HCT116 (cell line): Measurements from ENCODE around the gene PIEZO2.

Experiments used
- POLR2AphosphoS5 ChIP-seq: IDR thresholded peaks from 2 replicates; pipeline ENCODE4 v1.6.1; 2011; ENCODE audit warnings: mild to moderate bottlenecking, low read depth, low read length, moderate library complexity
- RAD21 ChIP-seq: IDR thresholded peaks from 2 replicates; pipeline ENCODE4 v1.6.1; 2012; ENCODE audit warnings: low read depth, mild to moderate bottlenecking
- TCF7L2 ChIP-seq: IDR thresholded peaks from 2 replicates; pipeline ENCODE4 v1.7.0; 2011; ENCODE audit warnings: borderline replicate concordance, inconsistent platforms; ENCODE audit not compliant: insufficient read depth, insufficient read length; ENCODE audit errors: extremely low read depth

GRCh38 chr18:11047817-11048216 lies 101.6 kb downstream of the PIEZO2 start:
- TF ChIP-seq RAD21 = no peak
- TF ChIP-seq TCF7L2 = no peak
- TF ChIP-seq POLR2AphosphoS5 = no peak
